Ishikawa (cell line): ENCODE measurements around the gene SYNE1.

ENCODE experiments used
- CEBPB ChIP-seq: IDR thresholded peaks from 2 replicates; pipeline ENCODE4 v1.6.1; 2012
- CREB1 ChIP-seq: IDR thresholded peaks from 2 replicates; pipeline ENCODE4 v1.6.1; 2012; ENCODE audit warnings: low read depth
- EGR1 ChIP-seq: IDR thresholded peaks from 2 replicates; pipeline ENCODE4 v1.6.1; 2012
- EP300 ChIP-seq: IDR thresholded peaks from 2 replicates; pipeline ENCODE4 v1.6.1; 2012; ENCODE audit warnings: borderline replicate concordance
- FOXM1 ChIP-seq: IDR thresholded peaks from 2 replicates; pipeline ENCODE4 v1.6.1; 2012; ENCODE audit warnings: low read depth, borderline replicate concordance
- MAX ChIP-seq: IDR thresholded peaks from 2 replicates; pipeline ENCODE4 v1.6.1; 2012
- NFIC ChIP-seq: IDR thresholded peaks from 2 replicates; pipeline ENCODE4 v1.6.1; 2012
- RAD21 ChIP-seq: IDR thresholded peaks from 2 replicates; pipeline ENCODE4 v1.6.1; 2012; ENCODE audit warnings: low read depth
- REST ChIP-seq: IDR thresholded peaks from 2 replicates; pipeline ENCODE4 v1.6.1; 2012; ENCODE audit warnings: low read depth, mild to moderate bottlenecking
- TAF1 ChIP-seq: IDR thresholded peaks from 2 replicates; pipeline ENCODE4 v1.6.1; 2012; ENCODE audit warnings: low read depth, mild to moderate bottlenecking
- TCF12 ChIP-seq: IDR thresholded peaks from 2 replicates; pipeline ENCODE4 v1.6.1; 2012; ENCODE audit warnings: low read depth
- TEAD4 ChIP-seq: IDR thresholded peaks from 2 replicates; pipeline ENCODE4 v1.6.1; 2012
- USF1 ChIP-seq: IDR thresholded peaks from 2 replicates; pipeline ENCODE4 v1.6.1; 2012
- YY1 ChIP-seq: IDR thresholded peaks from 2 replicates; pipeline ENCODE4 v1.6.1; 2012; ENCODE audit warnings: low read depth
- ZBTB7A ChIP-seq: IDR thresholded peaks from 2 replicates; pipeline ENCODE4 v1.6.1; 2012; ENCODE audit warnings: low read depth

SYNE1 gene

GRCh38 chr6:152566103-152566875 lies 70.9 kb downstream of the SYNE1 start:
- TF ChIP-seq ZBTB7A (no peak), EGR1 (no peak), FOXM1 (no peak), TEAD4 (no peak), TCF12 (no peak), TAF1 (no peak), MAX (no peak), CEBPB (no peak), RAD21 (no peak), EP300 (no peak), REST (no peak), CREB1 (no peak)

GRCh38 chr6:152563177-152563576 lies 74.0 kb downstream of the SYNE1 start:
- TF ChIP-seq TAF1 (no peak), REST (no peak), NFIC (no peak), ZBTB7A (no peak), YY1 (no peak), MAX (no peak), CREB1 (no peak), TEAD4 (no peak), EGR1 (no peak)

GRCh38 chr6:152557502-152557901 lies 79.7 kb downstream of the SYNE1 start:
- TF ChIP-seq USF1, result no peak
- TF ChIP-seq FOXM1, result no peak
- TF ChIP-seq NFIC, result no peak
- no peak for TF ChIP-seq TCF12
- no peak for TF ChIP-seq TEAD4
- no peak for TF ChIP-seq MAX
- TF ChIP-seq ZBTB7A, result no peak
- no peak for TF ChIP-seq RAD21

GRCh38 chr6:152554851-152555250 lies 82.3 kb downstream of the SYNE1 start:
- no peak for TF ChIP-seq USF1

- peak; percentile 89 for TF ChIP-seq RAD21
- TF ChIP-seq CEBPB, result no peak
- TF ChIP-seq TEAD4, result no peak
- no peak for TF ChIP-seq TCF12
- TF ChIP-seq EP300, result no peak
- no peak for TF ChIP-seq EGR1
- no peak for TF ChIP-seq CREB1
- no peak for TF ChIP-seq REST
These were observed 84.4 kb downstream of the SYNE1 start for GRCh38 chr6:152552616-152553209.
